RCC 7860 (cell line): Measurements from ENCODE around the gene ARMC6.
"Not testable (repeated sequence)": the region's sequence is repeated elsewhere in the genome, so short reads cannot be mapped to it uniquely, and the experiment has no call there.

ENCODE experiments used
- DNase-seq: peaks from one replicate; pipeline ENCODE4 v3.0.0-alpha.2; 2015; ENCODE audit warnings: low spot score
- FAIRE-seq: peaks from 2 replicates; lab custom pipeline; 2012; peaks lifted over from hg19 to GRCh38; lab: Jason Lieb, UNC

ARMC6 gene

GRCh38 chr19:19071897-19072296 is 38.5 kb downstream of the ARMC6 start:
- DNase-seq (no peak), FAIRE-seq (no peak)

DNA sequence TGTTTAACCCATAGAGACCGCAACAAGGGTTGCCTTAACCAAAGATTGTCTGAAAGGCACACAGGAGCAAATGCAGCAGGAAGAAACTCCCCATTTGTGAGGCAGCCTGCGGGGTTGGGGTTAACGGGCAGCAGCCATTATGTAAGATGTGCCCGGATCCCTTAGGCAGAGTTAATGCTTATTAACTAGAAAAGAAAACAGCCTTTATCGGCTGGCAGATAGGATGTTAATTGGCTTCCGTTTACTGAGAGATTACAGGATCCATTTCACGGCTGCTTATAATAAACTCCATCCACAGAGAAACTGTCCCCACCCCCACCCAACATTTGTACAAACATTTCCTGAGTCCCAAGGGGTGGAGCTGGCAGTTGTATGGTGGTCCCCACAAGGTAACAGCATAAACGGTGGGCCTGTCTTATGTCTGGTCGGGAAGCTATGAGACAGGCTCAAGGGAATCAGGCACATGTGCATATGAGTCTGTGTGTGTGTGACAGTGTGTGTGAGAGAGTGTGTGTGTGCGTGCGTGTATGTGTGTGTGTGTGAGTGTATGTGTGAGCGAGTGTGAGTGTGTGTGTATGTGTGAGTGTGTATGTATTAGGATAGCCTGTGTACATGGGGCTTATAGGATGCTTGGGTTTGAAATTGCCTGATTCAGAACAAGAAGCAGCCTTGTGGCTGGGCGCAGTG is 40.9 kb downstream of the ARMC6 start:
- DNase-seq: no peak
- no peak for FAIRE-seq

DNA sequence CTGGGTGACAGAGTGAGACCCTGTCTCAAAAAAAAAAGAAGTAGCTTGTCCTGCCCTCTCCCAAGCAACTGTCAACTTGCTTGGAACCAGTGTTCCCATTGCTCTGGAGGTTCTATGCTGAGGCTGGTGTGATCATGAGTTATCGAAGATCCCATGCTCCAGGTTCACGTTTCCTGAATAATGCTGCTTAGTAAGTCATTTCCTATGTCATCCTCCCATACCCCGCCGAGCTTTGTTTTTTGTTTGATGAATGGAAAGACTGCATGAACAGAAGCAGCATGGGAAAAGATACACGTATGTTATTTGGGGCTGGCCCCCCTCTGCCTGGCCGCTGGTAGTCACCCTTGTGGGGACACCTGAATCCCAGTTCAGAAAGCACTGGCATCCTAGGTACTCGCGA is 41.7 kb downstream of the ARMC6 start:
- FAIRE-seq (no peak), DNase-seq (no peak)

- DNase-seq (no peak), FAIRE-seq (no peak)
Measured at GRCh38 chr19:19076476-19076875, 43.1 kb downstream of the ARMC6 start.

- no peak for DNase-seq
- FAIRE-seq: no peak
Measured at GRCh38 chr19:19077103-19077502, 43.7 kb downstream of the ARMC6 start.

DNA sequence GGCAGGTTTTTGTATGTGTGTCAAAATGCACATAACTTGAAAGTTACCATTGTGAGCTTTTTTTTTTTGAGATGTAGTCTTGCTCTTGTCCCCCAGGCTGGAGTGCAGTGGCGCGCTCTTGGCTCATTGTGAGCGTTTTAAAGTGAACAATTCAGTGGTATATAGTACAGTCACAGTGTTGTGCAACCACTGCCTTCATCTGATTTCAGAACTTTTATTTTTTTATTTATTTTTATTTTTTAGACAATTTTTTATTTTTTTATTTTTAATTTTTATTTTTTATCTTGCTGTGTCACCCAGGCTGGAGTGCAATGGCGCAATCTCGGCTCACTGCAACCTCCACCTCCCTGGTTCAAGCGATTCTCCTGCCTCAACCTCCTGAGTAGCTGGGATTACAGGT is 45.4 kb downstream of the ARMC6 start:
- no peak for FAIRE-seq
- DNase-seq: no peak

DNA sequence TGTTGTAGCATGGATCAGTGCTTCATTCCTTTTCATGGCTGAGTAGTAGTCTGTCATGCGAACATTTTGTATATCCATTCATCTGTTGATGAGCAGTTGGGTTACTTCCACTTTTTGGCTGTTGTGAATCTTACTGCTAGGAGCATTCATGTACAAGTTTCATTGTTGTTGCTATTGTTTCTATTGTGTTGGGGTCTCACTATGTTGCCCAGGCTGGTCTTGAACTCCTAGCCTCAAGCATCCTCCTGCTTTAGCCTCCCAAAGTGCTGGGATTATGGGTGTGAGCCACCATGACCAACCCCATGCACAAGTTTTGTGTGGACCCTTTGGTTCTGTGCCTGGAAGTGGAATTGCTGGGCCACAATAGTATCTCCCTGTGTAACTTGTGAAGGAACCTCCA is 46.2 kb downstream of the ARMC6 start:
- no peak for FAIRE-seq
- no peak for DNase-seq

GRCh38 chr19:19081642-19082151 is 48.3 kb downstream of the ARMC6 start:
- no peak for DNase-seq
- FAIRE-seq: no peak

- FAIRE-seq: no peak
Measured at GRCh38 chr19:19083413-19084178, 50.2 kb downstream of the ARMC6 start.

GRCh38 chr19:19087676-19088075 is 54.3 kb downstream of the ARMC6 start:
- FAIRE-seq (no peak), DNase-seq (no peak)

More at GRCh38 chr19:19083413-19084178, 50.2 kb downstream of the ARMC6 start:
- no peak for DNase-seq

- no peak for FAIRE-seq
- DNase-seq: no peak
Measured at GRCh38 chr19:19094513-19094912, 61.1 kb downstream of the ARMC6 start.

DNA sequence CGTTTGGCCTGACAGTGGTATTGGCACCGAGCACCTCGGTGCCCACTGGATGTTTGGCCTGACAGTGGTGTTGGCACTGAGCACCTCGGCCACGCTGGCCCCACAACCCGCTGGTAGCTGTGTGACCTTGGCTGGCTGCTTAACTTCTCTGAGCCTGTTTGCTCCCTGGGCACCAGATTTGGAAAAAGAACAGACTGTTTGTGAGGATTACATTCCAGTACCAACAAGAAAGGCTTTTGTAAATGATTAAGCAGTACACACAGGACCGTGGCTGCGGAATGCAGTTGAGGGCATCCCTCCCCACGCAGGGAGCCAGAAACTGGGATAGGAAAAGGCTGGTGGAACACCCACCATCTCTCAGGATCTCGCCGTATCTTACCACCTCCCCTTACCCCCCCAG is 62.3 kb downstream of the ARMC6 start:
- DNase-seq: no peak
- FAIRE-seq: no peak

DNA sequence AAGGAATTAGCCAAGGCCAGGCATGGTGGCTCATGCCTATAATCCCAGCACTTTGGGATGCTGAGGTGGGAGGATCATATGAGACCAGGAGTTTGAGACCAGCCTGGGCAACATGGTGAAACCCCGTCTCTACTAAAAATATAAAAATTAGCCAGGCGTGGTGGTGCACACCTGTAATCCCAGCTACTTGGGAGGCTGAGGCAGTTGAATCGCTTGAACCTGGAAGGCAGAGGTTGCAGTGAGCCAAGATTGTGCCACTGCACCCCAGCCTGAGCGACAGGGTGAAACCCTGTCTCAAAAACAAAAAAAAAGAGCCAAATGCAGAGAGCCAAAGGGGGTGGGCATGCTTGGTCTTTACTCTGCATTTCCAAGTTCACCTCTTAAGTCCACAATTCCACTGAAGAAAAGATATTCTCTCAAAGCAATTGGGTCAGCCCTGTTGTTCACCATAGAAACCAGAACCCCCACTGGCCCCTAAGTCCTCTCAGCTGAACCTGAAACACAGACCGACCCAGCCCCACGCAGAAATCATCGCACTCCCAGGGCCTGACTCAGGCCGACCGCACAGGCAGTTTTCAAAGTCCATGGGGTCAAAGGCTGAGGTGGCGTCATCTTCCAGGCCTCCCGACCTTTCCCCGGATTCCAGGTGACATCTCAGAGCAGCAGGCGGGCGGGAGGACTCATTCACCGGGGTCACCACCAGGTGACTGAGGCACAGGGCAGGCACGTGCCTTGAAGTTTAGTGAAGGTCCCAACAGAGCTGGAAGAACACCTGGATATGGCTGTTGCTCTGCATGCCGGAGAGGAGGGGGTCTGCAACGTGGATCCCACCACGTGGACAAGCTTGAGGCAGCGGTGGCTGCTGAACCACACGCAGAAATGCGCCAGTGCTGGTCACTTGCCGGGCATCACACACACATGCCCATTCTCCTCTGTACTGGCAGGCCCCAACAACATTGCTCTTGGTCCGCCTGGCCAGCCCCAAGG is 63.5 kb downstream of the ARMC6 start:
- DNase-seq (no peak), FAIRE-seq (no peak)

DNA sequence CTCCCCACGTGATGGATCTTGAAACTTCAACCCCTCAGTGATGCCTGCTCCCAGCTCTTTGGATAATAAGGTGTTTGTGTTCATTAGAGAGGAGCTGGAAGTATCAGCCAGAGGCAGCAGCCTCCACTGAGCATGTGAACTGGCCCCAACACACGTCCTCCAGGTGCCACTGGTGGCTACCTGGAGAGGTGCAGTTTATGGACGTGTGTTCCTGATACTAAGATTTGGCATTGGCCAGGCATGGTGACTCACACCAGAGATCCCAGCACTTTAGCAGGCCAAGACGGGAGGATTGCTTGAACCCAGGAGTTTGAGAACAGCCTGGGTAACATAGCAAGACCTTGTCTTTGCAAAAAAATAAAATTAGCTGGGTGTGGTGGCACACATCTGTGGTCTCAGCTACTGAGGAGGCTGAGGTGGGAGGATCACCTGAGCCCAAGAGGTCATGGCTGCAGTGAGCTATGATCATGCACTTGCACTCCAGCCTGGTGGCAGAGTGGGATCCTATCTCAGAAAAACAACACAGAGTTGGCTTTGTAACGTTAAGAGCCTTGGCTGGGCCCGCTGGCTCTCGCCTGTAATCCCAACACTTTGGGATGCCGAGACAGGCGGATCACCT is 64.8 kb downstream of the ARMC6 start:
- DNase-seq: no peak
- no peak for FAIRE-seq

DNA sequence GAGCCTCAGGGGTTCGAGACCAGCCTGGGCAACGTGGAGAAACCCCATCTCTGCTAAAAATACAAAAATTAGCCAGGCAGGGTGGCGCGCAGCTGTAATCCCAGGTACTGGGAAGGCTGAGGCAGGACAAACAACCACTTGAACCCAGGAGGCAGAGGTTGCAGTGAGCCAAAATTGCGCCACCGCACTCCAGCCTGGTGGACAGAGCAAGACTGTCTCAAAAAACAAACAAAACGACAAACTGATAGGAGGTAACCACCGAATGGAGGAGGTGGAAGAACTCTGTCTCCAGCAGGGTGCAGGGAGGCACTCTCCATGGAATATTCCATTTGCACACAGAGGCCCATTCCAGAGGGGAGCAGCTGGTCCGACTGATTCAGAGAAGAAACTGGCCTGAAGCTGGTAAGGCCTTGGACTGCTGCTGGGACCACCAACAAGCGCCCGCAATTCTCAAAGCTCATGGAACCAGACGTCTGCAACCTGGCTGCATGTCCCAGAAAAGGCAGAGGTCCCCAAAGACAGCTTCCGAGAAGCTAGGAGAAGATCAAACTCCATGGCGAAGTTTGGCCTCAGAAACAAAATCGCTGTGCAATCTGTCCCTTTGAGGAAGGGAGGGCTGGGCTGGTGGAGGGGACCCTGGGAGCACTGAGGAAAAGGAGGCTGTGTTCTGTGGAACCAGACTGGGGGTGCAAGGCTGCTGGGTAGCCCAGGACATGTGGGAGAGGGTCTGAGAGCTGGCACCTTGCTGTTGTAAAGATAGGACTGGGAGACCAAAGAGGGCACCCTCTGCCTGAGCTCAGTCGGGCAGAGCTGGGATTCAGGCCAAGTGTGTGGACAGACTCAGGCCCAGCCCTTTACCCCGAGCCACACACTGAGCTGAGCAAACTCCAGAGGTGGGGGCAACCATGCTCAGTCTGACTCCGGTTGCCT is 65.6 kb downstream of the ARMC6 start:
- no peak for FAIRE-seq
- no peak for DNase-seq

- FAIRE-seq (no peak), DNase-seq (no peak)
Measured at GRCh38 chr19:19101540-19101939, 68.1 kb downstream of the ARMC6 start.

- FAIRE-seq, DNase-seq: not testable (repeated sequence)
Measured at GRCh38 chr19:19102566-19102965, 69.2 kb downstream of the ARMC6 start.

DNA sequence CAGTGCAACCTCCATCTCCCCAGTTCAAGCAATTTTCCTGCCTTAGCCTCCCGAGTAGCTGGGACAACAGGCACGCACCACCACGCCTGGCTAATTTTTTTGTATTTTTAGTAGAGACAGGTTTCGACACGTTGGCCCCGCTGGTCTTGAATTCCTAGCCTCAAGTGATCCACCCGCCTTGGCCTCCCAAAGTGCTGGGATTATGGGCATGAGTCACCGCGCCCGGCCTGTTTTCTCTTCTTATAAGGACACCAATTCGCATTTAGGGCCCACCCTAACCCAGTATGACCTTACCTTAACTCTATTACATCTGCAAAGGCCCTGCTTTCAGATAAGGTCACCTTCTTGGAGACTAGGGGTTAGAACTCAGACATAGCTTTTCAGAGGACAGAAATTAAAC is 69.8 kb downstream of the ARMC6 start:
- FAIRE-seq: no peak

DNA sequence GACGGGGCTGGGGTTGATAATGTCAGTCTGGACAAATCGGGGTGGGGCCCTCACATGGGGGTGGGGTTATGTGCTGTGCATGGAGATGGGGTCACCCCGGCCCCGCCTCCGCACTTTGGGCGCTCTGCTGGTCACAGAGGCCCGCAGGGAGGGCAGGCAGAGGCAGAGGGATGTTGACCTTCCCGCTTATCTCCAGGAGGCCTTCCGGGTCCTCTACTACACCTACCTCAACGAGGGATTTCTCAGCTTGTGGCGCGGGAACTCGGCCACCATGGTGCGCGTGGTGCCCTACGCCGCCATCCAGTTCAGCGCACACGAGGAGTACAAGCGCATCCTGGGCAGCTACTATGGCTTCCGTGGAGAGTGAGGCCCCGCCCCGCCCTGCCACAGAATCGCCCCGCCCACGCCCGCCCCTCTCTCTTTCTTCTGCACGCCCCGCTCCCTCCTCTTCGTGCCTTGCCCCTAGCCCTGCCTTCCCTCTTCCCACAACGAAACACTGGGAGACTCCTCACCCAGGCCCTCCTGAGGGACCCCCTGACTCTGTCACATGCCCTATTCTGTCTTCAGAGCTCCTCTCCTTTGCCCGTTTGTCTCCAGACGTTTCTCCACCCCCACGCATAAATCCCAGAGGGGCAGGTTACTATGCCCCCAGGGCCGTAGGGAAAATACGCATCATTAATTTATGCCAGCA is 72.1 kb downstream of the ARMC6 start:
- DNase-seq (no peak), FAIRE-seq (no peak)

More for the DNA sequence above, 69.8 kb downstream of the ARMC6 start:
- DNase-seq: no peak
